GM21367 (cell line): ENCODE results near the gene OXCT2.
"Not testable (repeated sequence)": the region's sequence is repeated elsewhere in the genome, so short reads cannot be mapped to it uniquely, and the experiment has no call there.

Experiments used
- ATAC-seq: cut with Tn5 transposase; IDR thresholded peaks from one replicate; pipeline ENCODE4 v1.9.1; 2021; ENCODE audit not compliant: unreplicated experiment

Gene OXCT2

DNA sequence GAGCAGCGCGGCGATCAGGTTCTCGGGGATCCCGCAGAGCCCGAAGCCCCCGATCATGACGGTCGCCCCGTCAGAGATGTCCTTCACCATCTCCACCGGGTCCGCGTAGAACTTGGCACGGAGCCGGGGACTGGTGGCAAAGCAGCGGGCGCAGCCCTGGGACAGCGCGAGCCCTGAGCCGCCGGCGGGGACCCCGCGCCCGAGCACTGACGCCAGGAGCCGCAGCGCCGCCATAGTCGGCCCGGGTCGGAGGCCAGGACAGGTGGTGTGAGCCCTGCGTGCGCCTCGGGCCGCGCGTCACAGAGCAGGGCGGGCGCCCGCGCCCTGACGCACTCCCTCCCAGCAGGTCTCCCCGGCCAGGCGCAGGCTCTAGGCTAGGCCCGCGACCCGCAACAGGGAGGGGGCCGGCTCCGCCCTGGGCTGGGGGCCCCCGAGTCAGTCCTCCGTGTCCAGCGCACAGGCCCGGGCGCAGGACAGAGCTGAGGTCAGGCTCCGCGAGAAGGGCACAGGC is at the start of gene OXCT2:
TSS of gene OXCT2 (minus strand) at position 327 of the 511 bp plus-strand sequence. CDS start at position 234, 93 bp downstream.
- not testable (repeated sequence) for ATAC-seq

DNA sequence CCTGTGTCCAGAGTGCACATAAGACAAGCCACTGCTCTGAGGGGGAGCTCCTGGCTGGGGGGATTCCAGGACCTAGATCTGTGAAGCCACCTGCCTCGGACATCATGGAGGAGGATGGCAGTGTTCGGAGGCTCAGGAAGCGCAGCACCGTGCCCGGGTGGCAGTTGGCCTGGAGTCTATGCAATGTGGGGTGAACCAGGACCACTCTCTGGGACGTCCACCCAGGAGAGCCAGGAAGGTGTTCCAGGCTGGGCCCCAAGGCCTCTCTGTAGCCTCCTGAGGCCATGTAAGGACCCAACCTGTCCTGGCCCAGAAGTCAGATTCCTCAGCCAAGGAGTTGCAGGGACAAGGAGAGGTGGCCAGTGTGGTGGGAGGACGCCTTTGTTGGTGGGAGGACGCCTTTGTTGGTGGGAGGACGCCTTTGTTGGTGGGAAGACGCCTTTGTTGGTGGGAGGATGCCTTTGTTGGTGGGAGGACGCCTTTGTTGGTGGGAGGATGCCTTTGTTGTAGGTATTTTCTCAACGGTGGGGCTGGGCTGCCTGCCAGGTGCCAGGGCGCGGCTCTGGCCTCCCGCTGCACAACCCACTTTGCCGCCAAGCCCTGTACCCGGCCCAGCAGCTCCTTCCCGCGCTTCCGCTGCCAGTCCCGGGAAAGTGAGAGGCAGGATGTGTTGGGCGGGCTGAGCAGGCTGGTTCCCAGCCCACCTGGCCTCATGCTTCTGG is 48.1 kb upstream of the OXCT2 start:
- ATAC-seq, result no peak

GRCh38 chr1:39818482-39818881 is 47.3 kb upstream of the OXCT2 start:
- no peak for ATAC-seq

- peak; percentile 66 for ATAC-seq
Measured at GRCh38 chr1:39817091-39817932, 46.2 kb upstream of the OXCT2 start.

DNA sequence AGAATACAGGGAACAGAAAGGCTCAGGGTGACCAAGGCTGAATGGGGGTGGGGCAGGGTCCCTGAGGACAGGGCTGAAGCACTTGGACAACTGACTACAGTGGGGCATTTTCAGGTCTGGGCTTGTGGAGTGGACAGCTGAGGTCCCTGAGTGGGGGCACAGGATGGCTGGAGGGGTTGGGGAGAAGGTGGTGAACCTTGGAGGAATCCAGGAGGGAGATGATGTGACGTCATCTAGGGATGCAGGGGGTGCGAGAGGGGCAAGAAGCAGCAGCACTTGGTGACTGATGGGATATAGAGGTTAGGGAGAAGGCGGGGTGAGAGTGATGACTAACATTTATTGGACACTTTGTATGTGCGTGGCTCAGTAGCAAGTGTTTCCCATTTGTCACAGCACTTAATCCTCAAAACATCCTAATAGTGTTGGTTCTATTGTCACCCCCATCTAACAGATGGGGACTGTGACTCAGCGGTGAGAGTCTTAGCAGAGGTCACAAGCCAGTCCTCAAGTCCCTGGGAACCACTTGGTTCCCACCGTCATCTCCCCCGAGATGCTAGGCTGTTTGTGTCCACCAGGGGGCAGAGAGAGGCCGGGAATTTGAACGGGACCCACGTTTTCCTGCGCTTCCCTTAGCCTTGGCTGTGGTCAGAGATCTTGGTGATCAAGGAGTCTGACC is 45.4 kb upstream of the OXCT2 start:
- peak; percentile 26 for ATAC-seq

DNA sequence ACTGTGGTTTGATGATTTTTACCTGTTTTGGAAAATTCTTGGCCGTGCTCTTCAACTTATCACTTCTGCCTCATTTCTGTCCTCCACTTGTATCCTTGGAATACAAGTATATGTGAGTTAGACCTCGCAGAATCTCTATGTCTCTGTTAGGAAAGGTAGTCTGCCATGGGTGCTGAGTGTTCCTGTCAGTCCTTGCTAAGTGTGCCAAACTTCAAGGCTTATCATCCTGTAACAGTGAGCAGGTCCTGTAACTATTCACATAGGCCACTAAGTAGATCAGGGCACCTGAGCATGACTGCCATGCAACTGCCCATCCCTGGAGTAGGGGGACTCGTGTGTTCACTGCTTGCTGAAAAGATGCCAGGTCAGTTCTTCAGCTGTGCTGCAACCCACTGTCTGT is 41.8 kb upstream of the OXCT2 start:
- no peak for ATAC-seq

DNA sequence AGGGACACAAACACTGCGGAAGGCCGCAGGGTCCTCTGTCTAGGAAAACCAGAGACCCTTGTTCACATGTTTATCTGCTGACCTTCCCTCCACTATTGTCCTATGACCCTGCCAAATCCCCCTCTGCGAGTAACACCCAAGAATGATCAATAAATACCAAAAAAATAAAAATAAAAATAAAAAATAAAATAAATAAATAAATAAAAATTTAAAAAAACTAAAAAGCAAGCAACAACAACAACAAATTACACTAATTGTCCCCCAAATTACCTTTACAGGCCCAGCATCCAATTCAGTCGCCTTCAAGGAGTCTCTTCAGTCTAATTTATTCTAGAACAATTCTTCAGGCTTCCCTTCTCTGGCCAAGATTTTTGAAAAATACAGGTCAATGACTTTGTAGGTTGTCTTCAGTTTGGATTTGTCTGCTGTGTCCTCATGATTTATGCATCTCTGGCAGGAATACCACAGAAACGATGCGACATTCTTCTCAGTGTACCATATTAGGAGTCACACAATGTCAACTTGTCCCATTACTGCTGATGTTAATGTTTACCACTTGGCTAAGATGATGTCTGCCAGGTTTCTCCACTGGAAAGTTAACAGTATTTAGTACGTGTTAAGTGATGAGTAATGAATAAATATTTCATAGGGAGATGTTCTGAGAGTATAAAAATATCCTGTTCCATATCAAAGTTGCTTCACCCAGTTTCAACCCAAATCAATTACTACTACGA is 37.8 kb upstream of the OXCT2 start:
- no peak for ATAC-seq

DNA sequence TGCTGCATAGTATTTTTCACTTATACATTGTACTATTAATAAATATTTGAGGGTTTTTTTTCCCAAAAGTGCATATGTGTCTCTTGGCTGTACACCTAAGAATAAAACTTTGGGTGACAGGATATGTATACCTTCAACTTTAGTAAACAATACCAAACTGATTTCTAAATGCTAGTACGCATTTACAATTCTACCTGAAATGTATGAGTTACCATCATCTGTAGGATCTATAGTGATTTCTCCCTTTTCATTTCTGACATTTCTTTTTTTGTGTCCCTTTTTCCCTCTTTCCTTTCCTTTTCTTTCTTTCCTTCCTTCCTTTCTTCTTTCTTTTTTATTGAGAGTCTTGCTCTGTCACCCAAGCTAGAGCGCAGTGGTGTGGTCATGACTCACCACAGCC is 34.2 kb upstream of the OXCT2 start:
- ATAC-seq, result no peak

DNA sequence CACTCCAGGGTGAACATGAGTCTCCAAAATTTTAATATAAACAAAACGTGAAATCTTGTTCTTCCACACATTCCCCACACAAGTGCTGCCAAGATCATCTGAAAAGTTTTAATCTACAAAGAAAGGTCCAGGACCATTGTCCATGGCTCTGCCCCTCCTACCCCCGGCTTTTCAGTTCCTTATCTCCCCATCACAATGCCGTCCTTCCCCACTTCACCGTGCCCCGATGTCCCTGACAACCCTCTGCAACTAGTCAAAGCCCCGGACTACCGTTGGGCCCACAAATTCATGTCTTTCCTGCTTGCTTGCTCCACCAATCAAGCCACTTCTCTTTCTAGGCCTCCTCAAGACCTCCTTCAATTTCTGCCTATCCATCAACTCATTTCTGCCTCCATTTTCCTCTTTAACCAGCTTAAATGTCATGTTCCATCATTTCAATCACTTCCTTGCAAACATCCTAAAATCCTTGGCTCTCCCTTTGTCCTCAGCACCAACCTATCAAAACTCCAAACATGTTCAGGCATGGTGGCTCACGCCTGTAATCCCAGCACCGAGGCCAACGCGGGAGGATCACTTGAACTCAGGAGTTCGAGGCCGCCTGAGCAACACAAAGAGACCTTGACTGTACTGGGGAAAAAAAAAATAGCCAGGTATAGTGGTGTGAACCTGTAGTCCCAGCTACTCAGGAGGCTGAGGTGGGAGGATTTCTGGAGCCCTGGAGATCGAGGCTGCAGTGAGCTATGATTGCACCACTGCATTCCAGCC is 31.5 kb upstream of the OXCT2 start:
- no peak for ATAC-seq

DNA sequence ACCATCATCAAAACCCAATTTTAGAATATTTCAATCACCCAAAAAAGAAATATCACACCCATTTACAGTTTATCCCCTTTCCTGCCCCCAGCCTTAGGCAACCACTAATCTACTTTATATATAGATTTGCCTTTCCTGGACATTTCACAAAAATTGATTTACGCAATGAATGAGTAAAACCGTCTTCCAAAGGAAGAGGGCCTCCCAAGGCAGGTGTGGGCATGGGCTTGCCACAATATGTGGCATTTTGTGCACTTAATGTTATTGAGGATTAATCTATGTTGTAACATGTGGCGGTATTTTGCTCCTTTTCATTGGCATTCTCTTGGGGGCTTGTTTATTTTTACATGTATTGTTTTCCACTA is 29.3 kb upstream of the OXCT2 start:
- ATAC-seq, result no peak

DNA sequence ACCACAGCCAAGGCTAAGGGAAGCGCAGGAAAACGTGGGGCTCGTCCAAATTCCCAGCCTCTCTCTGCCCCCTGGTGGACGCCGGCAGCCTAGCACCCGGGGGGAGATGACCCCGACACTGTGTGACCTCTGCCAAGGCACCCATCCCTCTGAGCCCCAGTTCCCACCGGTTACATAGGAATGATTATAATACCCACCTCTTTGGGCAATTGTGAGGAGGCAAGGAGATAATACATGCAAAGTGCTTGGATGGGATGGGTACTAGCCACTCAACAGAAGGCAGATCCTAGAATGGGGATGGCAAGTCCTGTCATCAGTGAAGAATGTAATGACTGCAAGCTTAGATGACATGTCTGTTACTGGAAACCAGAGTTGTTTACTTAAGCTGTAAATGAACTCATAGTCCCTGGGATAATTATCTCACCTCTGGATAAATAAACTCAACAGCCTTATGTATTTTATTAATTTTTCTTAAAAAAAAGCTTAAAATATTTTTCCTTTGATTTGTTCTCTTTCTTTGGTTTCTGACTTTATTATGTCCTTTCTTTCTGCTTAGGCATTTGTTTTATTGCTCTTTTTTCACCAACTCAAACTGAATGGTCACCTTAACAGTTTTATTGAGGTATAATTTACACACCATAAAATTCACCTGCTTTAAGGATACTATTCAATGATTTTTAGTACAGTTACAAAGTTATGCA is 28.8 kb upstream of the OXCT2 start:
- ATAC-seq, result peak; percentile 49

- ATAC-seq, result peak; percentile 81
Measured at GRCh38 chr1:39798859-39799769, 28.0 kb upstream of the OXCT2 start.

DNA sequence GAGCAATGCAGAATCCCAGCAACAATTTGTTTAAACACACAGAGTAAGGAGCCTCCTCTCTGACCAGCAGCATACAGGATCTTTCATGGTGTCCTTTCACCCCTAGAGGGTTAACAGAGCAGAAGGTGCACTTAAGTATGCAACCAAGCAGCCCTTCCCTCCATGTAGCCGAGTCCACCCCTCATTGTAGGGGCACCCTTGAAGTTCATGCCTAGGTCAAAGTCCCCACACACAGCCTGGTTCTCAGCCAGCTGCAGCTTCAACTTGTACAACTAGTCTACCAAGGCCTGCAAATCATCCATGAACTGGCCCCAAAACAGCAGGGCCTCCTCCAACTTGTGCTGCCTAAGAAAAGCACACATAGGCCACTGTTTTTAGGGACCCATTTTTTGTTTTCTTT is 24.5 kb upstream of the OXCT2 start:
- ATAC-seq, result no peak

DNA sequence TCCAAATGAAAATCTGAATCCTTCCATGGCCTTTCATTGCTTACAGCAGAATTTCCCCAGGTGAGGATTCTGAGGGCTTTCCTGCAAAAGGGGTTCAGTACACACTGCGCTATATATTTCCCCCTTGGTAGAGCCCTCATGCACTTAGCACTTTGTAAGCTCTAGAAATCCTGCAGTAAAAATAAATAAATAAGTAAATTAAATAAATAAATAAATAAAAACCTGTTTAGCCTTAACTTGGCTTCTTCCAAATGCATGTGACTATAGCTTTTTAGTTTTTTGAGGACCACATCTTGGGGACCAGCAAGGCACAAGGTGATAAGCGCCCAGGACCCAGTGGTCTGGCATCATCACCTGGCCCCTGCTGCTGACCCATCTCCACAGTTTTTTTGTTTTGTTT is 20.7 kb upstream of the OXCT2 start:
- no peak for ATAC-seq

GRCh38 chr1:39789571-39790110 is 18.5 kb upstream of the OXCT2 start:
- ATAC-seq, result no peak

- ATAC-seq, result peak; percentile 57
Measured at GRCh38 chr1:39788758-39789570, 17.8 kb upstream of the OXCT2 start, which contains the start of gene BMP8B. Gene BMP8B (minus strand): TSS chr1:39788865. CDS start chr1:39788485, 380 bp downstream.

DNA sequence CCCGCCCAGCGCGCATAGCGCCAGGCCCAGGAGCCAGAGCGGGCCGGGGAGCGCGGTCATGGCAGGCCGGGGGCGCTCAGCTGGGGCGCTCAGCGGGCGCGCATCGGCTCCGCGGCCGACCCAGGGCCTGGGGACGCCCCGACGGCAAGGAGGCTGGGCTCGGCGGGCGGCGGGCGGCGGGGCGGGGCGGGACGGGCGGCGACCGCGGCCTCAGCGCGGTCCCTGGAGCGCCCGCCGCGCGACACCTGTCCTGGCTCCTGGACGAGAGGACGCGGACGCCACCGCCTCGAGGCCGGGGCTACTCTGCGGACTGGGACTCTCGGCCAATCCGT is 17.2 kb upstream of the OXCT2 start:
- ATAC-seq, result no peak
